H1 (cell line): ENCODE data around the gene TMEM183A.

Experiments used
- BACH1 ChIP-seq: IDR thresholded peaks from 2 replicates; pipeline ENCODE4 v1.6.1; 2012; ENCODE audit warnings: low read length, improper control_type of control experiment
- CHD1 ChIP-seq: IDR thresholded peaks from 2 replicates; pipeline ENCODE4 v1.6.1; 2012; ENCODE audit warnings: low read depth, low read length, improper control_type of control experiment
- CTCF ChIP-seq, 3 experiments: IDR thresholded peaks; 1 replicate in 2 of 3; 2 replicates in 1 of 3; pipeline versions ENCODE4 v1.5.1 to v1.6.1; 2011; ENCODE audit warnings: low read length in 3 of 3, mild to moderate bottlenecking in 3 of 3, inconsistent platforms in 2 of 3, low read depth in 1 of 3, moderate library complexity in 1 of 3; ENCODE audit not compliant: insufficient read depth in 1 of 3; ENCODE audit errors: control extremely low read depth in 1 of 3
- EP300 ChIP-seq, 2 experiments: IDR thresholded peaks; 1 replicate in 1 of 2; 2 replicates in 1 of 2; pipeline ENCODE4 v1.6.1; 2011 to 2012; ENCODE audit warnings: low read depth in 2 of 2, low read length in 2 of 2, mild to moderate bottlenecking in 2 of 2, borderline replicate concordance in 1 of 2, inconsistent platforms in 1 of 2, moderate library complexity in 1 of 2
- EZH2 ChIP-seq: fragments of 200-600 bp; sonication (generic); IDR thresholded peaks from 2 replicates; pipeline ENCODE4 v1.7.1; 2012; ENCODE audit warnings: low read depth, mild to moderate bottlenecking, moderate library complexity, low read length, inconsistent platforms; ENCODE audit not compliant: severe bottlenecking
- FOSL1 ChIP-seq: IDR thresholded peaks from 2 replicates; pipeline ENCODE4 v1.6.1; 2011; ENCODE audit warnings: mild to moderate bottlenecking, low read depth, low read length, moderate library complexity; ENCODE audit not compliant: insufficient read depth
- KDM5A ChIP-seq: fragments of 200-600 bp; IDR thresholded peaks from 2 replicates; pipeline ENCODE4 v1.7.1; 2012; ENCODE audit warnings: mild to moderate bottlenecking, low read length, inconsistent platforms, mixed read lengths
- PHF8 ChIP-seq: fragments of 200-600 bp; sonication (generic); conservative IDR thresholded peaks from 2 replicates; pipeline ENCODE4 v1.7.1; 2012; ENCODE audit warnings: low read depth, mild to moderate bottlenecking, inconsistent platforms, low read length, moderate library complexity
- POLR2A ChIP-seq, 2 experiments: IDR thresholded peaks; 1 replicate in 1 of 2; 2 replicates in 1 of 2; pipeline ENCODE4 v1.6.1; 2011; ENCODE audit warnings: low read depth in 2 of 2, low read length in 2 of 2, mild to moderate bottlenecking in 2 of 2; ENCODE audit errors: control extremely low read depth in 1 of 2
- RAD21 ChIP-seq, 2 experiments: IDR thresholded peaks in 1 of 2; conservative IDR thresholded peaks in 1 of 2; 2 replicates each; pipeline ENCODE4 v1.6.1; 2011; ENCODE audit warnings: low read depth in 2 of 2, low read length in 2 of 2, improper control_type of control experiment in 1 of 2, inconsistent platforms in 1 of 2, mild to moderate bottlenecking in 1 of 2, moderate library complexity in 1 of 2
- RFX5 ChIP-seq: IDR thresholded peaks from 2 replicates; pipeline ENCODE4 v1.6.1; 2011; ENCODE audit warnings: low read depth, low read length, improper control_type of control experiment, borderline replicate concordance
- RXRA ChIP-seq: IDR thresholded peaks from 2 replicates; pipeline ENCODE4 v1.6.1; 2011; ENCODE audit warnings: low read depth, mild to moderate bottlenecking, low read length, moderate library complexity; ENCODE audit not compliant: insufficient read depth
- SIN3A ChIP-seq, 2 experiments: IDR thresholded peaks in 1 of 2; conservative IDR thresholded peaks in 1 of 2; 2 replicates each; pipeline ENCODE4 v1.6.1; 2011 to 2012; ENCODE audit warnings: low read length in 2 of 2, improper control_type of control experiment in 1 of 2, low read depth in 1 of 2, mild to moderate bottlenecking in 1 of 2
- TAF1 ChIP-seq: IDR thresholded peaks from 2 replicates; pipeline ENCODE4 v1.6.1; 2011; ENCODE audit warnings: mild to moderate bottlenecking, low read depth, low read length

- TF ChIP-seq CTCF (IDR thresholded peaks at IDR 0.05; ENCODE audit: control extremely low read depth in 1 of 3, insufficient read depth in 1 of 3, low read depth in 1 of 3, low read length in 3 of 3) (no peak), SIN3A (conservative IDR thresholded peaks at IDR 0.05 in 1 of 2, IDR thresholded peaks at IDR 0.05 in 1 of 2; ENCODE audit: low read depth in 1 of 2, low read length in 2 of 2) (no peak), RXRA (no peak), EP300 (IDR thresholded peaks at IDR 0.05; ENCODE audit: borderline replicate concordance in 1 of 2, low read depth in 2 of 2, low read length in 2 of 2) (no peak), CHD1 (no peak), RFX5 (no peak), BACH1 (no peak), RAD21 (IDR thresholded peaks at IDR 0.05 in 1 of 2, conservative IDR thresholded peaks at IDR 0.05 in 1 of 2; ENCODE audit: low read depth in 2 of 2, low read length in 2 of 2) (no peak), POLR2A (IDR thresholded peaks at IDR 0.05; ENCODE audit: control extremely low read depth in 1 of 2, low read depth in 2 of 2, low read length in 2 of 2) (no peak), FOSL1 (no peak), TAF1 (no peak), EZH2 (no peak), PHF8 (no peak), KDM5A (no peak)
Measured at GRCh38 chr1:202974856-202975255, 32.3 kb upstream of the TMEM183A start.
